Sigmoid colon (tissue), 4 donors: ENCODE measurements around the gene ZNF670.

Source experiments
- POLR2AphosphoS5 ChIP-seq, 4 donors: sonication (generic); formaldehyde crosslinking; IDR thresholded peaks; one replicate each; pipeline ENCODE4 v1.6.1; 2017; ENCODE audit warnings: antibody characterized with exemption in 4 of 4
- TF ChIP-seq, protein P1 (sequence below), 4 experiments: fragments of 450-650 bp in 3 of 4; fragments of 200-600 bp in 1 of 4; IDR thresholded peaks; one replicate each; pipeline ENCODE4 v1.5.1; 2016 to 2019; ENCODE audit warnings: antibody characterized with exemption in 4 of 4, mild to moderate bottlenecking in 3 of 4, moderate library complexity in 2 of 4

DNA sequence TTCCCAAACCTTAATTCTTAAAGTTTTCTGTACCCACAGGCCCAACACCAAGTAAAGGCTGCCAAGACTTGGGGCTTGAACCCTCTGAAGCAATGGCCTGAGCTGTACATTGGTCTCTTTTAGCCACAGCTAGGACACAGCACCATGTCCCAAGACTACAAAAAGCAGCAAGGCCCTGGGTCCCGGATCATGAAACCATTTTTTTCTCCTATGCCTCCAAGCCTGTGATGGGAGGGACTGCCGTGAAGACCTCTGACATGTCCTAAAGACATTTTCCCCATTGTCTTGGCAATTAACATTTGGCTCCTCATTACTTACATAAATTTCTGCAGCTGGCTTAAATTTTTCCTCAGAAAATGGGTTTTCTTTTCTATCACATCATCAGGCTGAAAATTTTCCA lies 30.9 kb downstream of the ZNF670 start:
- TF ChIP-seq, protein P1, sequence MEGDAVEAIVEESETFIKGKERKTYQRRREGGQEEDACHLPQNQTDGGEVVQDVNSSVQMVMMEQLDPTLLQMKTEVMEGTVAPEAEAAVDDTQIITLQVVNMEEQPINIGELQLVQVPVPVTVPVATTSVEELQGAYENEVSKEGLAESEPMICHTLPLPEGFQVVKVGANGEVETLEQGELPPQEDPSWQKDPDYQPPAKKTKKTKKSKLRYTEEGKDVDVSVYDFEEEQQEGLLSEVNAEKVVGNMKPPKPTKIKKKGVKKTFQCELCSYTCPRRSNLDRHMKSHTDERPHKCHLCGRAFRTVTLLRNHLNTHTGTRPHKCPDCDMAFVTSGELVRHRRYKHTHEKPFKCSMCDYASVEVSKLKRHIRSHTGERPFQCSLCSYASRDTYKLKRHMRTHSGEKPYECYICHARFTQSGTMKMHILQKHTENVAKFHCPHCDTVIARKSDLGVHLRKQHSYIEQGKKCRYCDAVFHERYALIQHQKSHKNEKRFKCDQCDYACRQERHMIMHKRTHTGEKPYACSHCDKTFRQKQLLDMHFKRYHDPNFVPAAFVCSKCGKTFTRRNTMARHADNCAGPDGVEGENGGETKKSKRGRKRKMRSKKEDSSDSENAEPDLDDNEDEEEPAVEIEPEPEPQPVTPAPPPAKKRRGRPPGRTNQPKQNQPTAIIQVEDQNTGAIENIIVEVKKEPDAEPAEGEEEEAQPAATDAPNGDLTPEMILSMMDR (IDR thresholded peaks at IDR 0.05) = no peak
- TF ChIP-seq POLR2AphosphoS5 (IDR thresholded peaks at IDR 0.05) = no peak
